NCI-H2171 (cell line): Measurements from ENCODE around the gene RMDN3.

ENCODE experiments used
- DNase-seq: peaks from one replicate; lab custom pipeline; 2025; lab: John Stamatoyannopoulos, UW

Gene RMDN3

GRCh38 chr15:40772014-40772413 is 17.0 kb upstream of the RMDN3 start:
- no peak for DNase-seq

GRCh38 chr15:40771242-40771641 is 16.2 kb upstream of the RMDN3 start:
- DNase-seq: no peak

DNA sequence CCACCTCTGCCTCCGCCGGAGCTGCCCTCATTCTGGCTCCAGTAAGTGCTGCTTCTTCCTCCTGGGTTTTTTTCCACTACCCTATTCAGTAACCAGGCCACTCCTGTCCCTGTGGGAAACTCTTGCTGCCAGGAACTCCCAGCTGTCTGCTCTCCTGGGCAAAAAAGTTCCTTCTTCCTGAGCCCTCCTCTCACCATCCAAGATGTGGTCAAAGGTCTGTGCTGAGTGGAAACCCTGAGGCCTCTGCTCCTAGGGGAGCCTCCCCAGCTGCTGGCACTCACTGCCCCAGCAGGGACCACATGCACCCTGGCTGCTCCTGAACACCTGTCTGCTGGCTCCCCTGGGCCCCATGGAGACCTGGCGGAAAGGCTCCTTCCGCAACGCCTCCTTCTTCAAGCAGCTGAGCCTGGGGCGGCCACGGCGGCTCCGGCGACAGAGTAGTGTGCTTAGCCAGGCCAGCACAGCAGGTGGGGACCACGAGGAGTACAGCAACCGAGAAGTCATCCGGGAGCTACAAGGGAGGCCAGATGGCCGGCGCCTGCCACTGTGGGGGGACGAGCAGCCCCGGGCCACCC is 15.2 kb upstream of the RMDN3 start:
- DNase-seq: peak; percentile 45

GRCh38 chr15:40769274-40770146 is 14.5 kb upstream of the RMDN3 start, which contains the start of gene C15orf62:
TSS of gene C15orf62 (plus strand) at chr15:40769980. CDS start at chr15:40770496, 516 bp downstream.
- peak; percentile 74 for DNase-seq

DNA sequence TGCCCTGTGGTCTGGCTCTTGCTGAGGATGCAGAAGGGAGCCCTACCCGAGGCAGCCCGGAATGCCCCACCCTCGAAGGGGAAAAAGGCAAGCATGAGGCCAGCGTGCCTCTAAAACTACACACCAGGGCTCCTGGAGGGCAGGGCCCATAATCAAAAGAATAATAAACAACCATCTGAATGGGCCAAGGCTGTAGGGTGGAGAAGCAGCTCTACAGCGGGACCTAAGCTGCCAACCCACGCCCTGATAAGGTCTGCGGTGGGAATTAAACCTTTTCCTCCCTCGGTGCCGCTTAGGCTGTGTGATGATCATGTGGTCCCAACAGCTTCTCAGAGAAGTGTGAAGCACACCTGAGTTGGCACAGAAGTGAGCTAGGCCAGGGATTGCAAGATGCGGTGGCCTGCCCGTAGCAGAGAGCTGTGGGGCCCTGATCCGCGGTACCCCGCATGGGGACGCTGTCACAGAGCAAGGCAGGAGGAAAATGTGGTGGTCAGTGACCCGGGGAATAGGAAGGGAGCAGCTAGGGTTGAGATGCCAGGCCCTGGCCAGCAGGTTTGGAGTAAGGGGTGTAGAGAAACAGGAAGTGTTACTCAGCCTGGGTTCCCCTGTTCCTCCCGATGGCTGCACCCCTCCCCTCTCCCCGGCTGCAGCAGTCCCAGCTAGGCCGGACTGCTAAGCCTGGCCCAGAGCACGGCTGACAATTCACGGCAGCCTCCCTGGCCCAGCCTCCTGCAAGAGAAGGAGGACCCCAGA is 13.6 kb upstream of the RMDN3 start:
- DNase-seq: no peak

DNA sequence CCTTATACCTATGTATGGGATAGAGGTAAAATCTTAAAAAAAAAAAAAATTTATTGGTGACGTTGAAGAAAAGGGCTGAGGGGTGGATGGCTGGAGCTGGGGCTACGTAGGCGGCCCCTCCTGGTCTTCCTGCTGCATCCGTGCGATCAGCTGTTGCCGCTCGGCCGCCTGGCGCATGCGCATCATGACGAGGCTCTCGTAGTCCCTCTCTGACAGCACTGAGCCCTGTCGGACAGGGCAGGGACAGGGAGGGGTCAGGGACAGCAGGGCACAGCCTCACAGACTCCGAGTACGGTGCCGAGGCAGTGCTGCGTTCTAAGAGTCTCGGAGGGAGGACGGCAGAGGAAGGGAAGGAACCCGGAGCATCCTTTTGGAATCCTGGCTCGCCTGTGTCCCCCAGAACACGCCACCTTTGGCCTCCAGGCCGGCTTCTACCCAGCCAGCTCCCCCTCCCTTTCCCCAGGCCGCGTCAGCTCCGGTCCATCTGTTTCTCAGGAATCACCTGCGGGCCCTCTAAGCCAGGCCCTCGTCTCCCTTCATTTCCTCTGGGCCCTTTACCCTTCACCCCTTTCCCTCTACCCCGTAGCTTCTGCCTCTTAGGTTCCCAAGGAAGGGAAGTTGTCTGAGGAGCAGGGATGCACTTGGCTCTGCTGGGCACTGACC is 12.9 kb upstream of the RMDN3 start:
- DNase-seq: no peak

DNA sequence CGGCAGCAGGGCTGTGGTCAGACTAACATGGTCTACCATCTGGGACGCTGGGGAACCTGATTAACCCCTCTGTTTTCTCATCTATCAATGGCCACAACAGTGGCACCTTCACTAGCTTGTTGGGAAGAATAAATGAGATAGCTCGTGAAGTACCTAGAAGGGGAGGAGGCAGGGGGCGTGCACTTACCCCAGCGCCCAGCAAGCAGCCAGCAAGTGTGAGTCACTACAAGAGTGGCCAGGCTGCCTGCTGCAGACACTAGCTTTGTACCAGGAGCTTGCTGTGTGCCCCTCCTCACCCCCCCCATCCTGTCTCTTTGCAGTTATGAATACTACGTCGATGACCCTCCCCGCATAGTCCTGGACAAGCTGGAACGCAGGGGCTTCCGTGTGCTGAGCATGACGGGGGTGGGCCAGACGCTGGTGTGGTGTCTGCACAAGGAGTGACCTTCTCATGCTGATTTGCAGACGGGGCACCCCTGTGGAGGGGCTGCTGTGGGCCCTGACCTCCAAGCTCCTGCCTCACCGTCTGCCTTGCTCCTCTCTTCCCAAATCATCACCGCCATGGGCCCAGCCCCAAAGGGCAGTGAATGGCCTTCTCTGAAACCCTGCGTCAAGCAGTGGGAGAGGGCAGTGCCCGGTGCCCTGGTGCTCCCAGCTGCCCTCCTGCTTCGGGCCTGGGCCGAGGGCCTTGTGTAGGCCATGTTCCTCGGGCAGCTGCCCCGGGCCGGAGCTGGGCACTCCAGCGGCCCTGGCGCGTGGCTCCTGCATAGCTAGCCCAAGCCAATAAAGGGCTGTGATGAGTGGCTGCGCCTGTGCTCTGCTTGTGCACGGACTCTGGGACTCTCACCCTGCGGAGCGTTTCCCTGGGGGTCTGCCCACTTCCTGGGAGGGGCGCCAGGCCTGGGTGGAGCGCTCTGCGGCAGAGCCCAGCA is 12.1 kb upstream of the RMDN3 start:
- no peak for DNase-seq

- DNase-seq: no peak
Measured at GRCh38 chr15:40766194-40766815, 11.3 kb upstream of the RMDN3 start.

DNA sequence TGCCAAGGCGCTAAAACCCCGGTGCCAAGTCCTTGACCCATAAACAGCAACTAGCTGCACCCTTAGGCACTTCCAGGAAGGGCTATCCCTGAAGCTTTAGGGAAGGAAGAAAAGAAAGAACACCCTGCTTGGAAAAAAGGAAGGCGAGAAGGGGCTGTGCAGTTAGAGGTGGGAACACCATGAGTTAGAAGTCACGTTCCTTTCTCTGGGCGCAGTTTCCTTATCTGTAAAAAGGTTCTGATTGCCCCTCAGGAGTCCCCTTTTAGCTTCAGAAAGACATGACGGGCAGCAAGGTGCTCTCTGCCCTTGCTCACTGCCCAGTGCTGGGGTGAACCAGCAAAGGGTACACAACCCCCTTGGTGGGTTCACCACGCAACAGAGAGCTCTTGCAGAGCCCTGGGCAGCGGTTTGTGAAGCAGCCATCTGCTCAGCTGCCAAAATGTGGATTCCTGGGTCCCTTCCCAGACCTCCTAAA is 9.6 kb upstream of the RMDN3 start:
- DNase-seq: no peak

DNA sequence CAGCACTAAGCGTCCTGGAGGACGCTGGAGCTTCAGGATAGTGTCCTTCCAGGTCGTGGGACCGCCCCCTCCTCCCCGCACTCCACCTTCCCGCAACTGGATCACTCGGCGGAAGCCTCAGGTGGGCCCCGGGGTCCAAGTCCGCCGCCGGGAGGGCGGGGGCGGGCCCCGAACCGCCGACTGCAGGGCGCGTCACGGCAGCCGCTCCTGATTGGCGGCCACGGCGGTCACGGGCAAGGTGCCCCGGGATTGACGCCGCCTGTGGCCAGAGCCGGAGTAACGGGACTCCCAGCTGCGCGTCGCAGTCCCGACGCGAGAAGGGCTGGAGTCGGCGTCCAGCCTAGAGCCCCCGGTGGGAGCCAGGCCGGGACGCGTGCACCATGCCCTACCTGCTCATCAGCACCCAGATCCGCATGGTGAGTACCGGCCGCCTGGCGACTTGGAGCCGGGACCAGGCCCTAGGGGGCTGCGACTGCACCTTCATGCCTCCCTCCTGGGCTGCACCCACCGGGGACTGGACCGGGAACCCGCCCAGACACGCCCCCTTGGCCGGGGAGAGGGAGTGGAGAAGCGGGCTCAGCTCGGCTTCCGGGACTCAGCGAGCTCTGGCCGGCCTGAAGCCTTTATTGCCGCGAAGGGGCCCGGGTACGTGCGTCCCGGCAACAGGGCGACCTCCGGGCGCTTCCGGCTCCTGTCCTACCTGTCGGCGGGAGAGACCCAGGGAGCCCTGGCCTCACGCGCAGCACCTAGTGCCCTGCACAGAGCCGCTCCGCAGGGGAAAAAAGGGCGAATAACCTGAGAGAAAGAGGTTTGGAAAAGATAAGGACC is 9.0 kb upstream of the RMDN3 start, which contains the start of gene GCHFR:
GCHFR (plus strand) TSS at position 268 of the 828 bp plus-strand sequence; CDS start at position 381, 113 bp downstream.
- DNase-seq: no peak

- DNase-seq: no peak
Measured at GRCh38 chr15:40762919-40763800, 8.1 kb upstream of the RMDN3 start.

DNA sequence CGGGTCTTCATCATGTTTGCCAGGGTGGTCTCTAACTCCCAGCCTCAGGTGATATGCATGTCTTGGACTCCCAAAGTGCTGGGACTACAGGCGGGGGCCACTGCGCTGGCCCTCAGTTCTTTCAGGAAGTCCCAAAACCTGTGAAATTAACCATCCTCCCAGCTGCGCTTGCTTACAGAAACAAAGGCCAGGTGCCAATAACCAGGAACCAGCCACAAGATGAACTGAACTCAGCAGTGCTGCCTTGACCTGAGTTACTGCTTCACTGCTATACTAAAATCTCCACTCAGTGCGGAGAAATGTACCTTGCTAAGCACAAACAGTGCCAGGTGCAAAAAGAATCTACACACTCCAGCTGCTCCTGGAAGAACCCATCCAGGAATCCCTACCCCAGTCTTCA is 4.9 kb upstream of the RMDN3 start:
- no peak for DNase-seq

- DNase-seq: no peak
Measured at GRCh38 chr15:40756938-40757337, 1.9 kb upstream of the RMDN3 start.

DNA sequence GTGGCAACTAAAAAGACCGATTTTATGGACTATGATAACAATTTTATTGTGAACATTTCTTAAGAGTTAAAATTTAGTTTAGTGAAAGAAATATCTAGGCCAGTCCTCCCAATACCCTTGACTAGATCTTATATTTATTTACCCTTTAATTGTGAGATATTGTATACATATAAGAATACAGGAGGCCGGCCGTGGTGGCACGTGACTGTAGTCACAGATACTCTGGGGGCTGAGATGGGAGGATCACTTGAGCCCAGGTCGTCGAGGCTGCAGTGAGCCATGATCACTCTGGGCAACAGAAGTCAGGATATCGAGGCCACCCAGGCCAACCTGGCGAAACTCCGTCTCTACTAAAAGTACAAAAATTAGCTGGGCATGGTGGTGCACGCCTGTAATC is 756 bp upstream of the RMDN3 start:
- DNase-seq: no peak

GRCh38 chr15:40754574-40754882 is 526 bp downstream of the RMDN3 start:
- no peak for DNase-seq

DNA sequence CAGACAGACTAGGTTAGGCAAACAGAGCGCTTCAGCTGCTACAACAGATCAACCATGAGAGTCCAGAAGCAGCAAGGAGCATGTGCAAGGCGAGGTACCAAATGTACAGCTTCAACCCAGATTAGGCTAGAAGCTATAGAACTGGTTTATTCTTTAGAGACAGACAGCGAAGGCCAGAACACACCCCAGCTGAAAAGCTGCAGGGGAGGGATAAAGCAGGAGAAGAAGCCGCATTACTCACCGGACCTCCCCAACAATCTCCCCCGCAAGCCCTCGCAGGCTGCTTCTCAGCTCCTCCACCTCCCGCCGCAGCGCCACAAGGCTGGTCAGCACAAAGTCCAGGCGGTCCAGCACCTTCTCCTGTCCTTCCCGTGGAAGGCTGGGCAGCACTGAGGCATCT is 3.3 kb downstream of the RMDN3 start:
- no peak for DNase-seq

GRCh38 chr15:40750885-40751284 is 4.2 kb downstream of the RMDN3 start:
- DNase-seq: no peak

DNA sequence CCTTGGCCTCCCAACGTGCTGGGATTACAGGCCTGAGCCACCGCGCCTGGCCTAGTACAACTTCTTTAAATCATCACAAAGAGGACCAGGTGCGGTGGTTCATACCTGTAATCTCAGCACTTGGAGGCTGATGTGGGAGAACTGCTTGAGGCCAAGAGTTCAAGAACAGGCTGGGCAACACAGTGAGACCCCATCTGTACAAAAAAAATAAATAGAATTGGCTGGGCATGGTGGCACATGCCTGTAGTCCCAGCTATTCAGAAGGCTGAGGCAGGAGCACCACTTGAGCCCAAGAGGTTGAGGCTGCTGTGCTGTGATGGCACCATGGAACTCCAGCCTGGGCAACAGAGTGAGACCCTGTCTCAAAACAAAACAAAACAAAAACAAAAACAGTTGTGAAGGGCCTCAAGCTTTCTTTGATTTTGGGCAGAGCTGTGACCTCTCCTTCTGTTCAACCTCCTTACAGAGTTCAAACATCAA is 5.9 kb downstream of the RMDN3 start:
- no peak for DNase-seq
